SU-DHL-6 (cell line): Measurements from ENCODE around the gene SDHAF1.

Source experiments
- CTCF ChIP-seq: fragments of 200-600 bp; sonication (generic); IDR thresholded peaks from one replicate; pipeline ENCODE4 v1.5.1; 2017; ENCODE audit warnings: antibody characterized with exemption, mild to moderate bottlenecking, low read length, moderate library complexity; ENCODE audit not compliant: insufficient read depth, poor library complexity, severe bottlenecking
- EZH2phosphoT487 ChIP-seq: fragments of 200-600 bp; sonication (generic), shearing (Covaris generic); conservative IDR thresholded peaks from 2 replicates; pipeline ENCODE4 v1.6.1; 2018; ENCODE audit warnings: mild to moderate bottlenecking, antibody characterized with exemption, low read length, moderate library complexity, mixed read lengths

GRCh38 chr19:36023432-36023831 lies 28.4 kb downstream of the SDHAF1 start:
- TF ChIP-seq CTCF (no peak), EZH2phosphoT487 (no peak)
